NCI-H2107 (cell line): Measurements from ENCODE around the gene RBM20.

ENCODE experiments used
- DNase-seq: peaks from one replicate; lab custom pipeline; 2025; lab: John Stamatoyannopoulos, UW

Gene RBM20

GRCh38 chr10:110834629-110835301 lies 190.6 kb downstream of the RBM20 start:
- DNase-seq: peak; percentile 35

GRCh38 chr10:110835841-110836240 lies 191.7 kb downstream of the RBM20 start:
- DNase-seq: no peak

- no peak for DNase-seq
Measured at GRCh38 chr10:110836706-110837105, 192.6 kb downstream of the RBM20 start.

GRCh38 chr10:110837418-110838171 lies 193.5 kb downstream of the RBM20 start:
- DNase-seq: no peak

GRCh38 chr10:110840225-110840922 lies 196.2 kb downstream of the RBM20 start:
- DNase-seq: no peak

GRCh38 chr10:110840923-110841428 lies 196.8 kb downstream of the RBM20 start:
- DNase-seq: no peak

GRCh38 chr10:110841767-110842267 lies 197.7 kb downstream of the RBM20 start:
- DNase-seq: no peak

- DNase-seq: no peak
Measured at GRCh38 chr10:110842326-110842904, 198.3 kb downstream of the RBM20 start.

- no peak for DNase-seq
Measured at GRCh38 chr10:110843031-110843430, 198.9 kb downstream of the RBM20 start.

- no peak for DNase-seq
Measured at GRCh38 chr10:110843796-110844616, 199.9 kb downstream of the RBM20 start.

- DNase-seq: no peak
Measured at GRCh38 chr10:110844617-110844881, 200.4 kb downstream of the RBM20 start.

- no peak for DNase-seq
Measured at GRCh38 chr10:110845192-110845755, 201.1 kb downstream of the RBM20 start.

- no peak for DNase-seq
Measured at GRCh38 chr10:110845756-110846620, 201.9 kb downstream of the RBM20 start.

GRCh38 chr10:110847374-110847773 lies 203.2 kb downstream of the RBM20 start:
- DNase-seq: no peak

- DNase-seq: no peak
Measured at GRCh38 chr10:110848106-110848505, 204.0 kb downstream of the RBM20 start.

- DNase-seq: no peak
Measured at GRCh38 chr10:110850099-110850498, 206.0 kb downstream of the RBM20 start.

GRCh38 chr10:110851020-110851612 lies 207.0 kb downstream of the RBM20 start:
- DNase-seq: no peak

- no peak for DNase-seq
Measured at GRCh38 chr10:110852255-110852896, 208.2 kb downstream of the RBM20 start.

- no peak for DNase-seq
Measured at GRCh38 chr10:110852947-110853346, 208.8 kb downstream of the RBM20 start.
